ENCODE measurements around the gene SPATA21.
A peak's percentile ranks its signal among the peaks of the same experiment; 100 is the strongest.

The SPATA21 gene

GRCh38 chr1:16420424-16421118 lies 16.7 kb downstream of the SPATA21 start:
- no peak for DNase-seq

DNA sequence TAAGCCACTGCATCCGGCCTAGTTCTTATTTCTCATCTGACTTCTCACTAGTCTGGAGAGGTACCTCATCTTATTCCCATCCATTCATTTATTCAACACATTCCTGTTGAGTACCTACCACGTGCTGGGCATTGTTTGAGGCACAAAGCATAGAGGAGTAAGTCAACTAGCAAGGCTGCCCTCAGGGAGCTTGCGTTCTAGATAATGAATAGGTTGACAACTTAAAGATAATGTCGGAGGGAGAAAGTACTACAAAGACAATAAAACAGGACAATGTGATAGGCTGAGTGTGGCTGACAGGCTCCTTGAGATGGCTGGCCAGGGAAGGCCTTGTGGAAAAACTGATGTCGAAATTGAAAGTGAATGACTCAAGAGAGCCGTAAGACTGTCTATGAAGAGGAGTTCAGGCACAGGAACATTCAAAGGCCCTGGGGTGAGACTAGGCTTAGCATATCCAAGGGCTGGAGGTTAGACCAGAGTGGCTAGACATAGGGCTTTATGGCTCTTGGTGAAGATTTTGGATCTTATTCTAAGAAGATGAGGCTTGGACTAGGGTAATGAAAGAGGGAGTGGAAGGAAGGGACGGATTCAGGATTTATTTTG lies 18.3 kb downstream of the SPATA21 start:
- no peak for DNase-seq

- no peak for DNase-seq
Measured at GRCh38 chr1:16413191-16413590, 24.0 kb downstream of the SPATA21 start.

DNA sequence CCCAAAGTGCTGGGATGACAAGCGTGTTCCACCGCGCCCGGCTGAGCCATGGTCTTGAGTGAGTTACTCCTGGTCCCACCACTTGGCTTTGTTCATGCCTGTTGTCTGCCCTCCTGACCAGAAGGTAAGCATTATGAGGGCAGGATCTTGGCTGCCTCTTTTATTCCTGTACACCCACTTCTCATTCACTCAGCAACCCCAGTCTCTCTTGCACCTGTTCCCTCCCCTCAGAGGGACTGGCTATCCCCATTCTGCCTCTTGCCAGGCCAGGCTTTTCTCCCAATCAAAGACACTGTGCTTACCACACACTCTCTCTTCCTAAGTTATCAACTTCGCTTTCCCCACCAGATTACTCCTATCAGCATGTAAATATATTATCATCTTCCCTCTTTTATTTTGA lies 26.4 kb downstream of the SPATA21 start:
- DNase-seq: no peak

DNA sequence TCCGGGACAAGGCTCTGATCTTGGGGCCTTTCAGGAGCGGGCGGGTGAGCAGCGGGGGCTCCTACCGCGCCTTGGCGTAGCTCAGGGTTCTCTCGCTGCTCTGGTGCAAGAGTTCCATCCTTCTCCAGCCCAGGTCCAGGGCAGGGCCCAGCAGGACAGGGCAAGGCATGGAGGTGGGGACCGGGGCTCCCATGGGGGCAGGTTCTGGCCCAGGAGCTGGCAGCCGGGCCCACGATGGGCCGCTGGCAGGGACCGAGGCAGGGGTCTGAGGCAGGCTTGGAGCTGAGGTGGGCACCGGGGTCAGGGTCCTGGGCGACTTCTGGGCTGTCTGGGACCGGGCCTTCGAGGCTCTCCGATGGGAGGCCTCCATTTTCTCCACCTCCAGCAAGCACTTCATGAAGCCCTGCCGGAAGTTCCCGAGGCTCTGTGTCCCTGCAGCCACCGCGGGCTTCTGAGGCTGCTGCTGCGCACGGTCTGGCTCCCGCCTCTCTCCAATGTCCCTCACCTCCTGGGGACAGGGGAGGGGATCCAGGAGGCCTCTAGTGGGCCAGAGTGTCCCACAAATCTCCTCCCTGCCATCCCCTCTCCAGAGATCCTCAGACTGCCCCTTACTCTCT lies 27.6 kb downstream of the SPATA21 start:
- DNase-seq: no peak

DNA sequence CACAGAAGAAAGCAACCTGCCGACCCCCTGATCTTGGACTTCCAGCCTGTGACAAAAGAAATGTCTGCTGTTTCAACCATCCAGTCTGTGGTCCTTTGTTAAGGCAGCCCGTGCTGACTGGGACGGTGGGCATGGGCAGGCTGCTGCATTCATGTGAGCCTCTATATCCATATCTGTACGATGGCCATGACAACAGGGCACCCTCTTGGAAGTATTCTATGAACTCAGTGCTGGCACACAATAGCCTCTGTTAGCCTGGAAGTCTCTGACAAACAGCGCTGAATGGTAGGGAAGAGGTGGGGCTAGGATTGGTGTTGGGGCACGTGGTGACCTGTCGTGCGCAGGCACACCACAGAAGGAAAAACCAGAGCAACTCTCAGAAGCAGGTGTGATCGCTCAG lies 30.4 kb downstream of the SPATA21 start:
- DNase-seq: no peak

DNA sequence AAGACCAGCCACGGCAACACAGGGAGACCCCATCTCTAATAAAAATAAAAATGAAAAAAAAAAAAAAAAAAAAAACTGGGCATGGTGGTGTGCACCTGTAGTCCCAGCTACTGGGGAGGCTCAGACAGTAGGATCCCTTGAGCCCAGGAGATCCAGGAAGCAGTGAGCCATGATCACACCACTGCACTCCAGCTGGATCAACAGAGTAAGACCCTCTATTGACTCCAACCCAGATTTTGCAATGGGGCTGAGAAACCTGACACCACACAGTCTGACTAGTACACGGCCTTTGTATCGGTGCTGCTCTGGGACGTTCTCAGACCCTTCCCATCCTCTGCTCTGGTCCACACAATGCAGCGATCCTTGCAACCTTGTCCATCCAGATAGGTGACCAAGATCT lies 31.8 kb downstream of the SPATA21 start:
- DNase-seq: no peak

- no peak for DNase-seq
Measured at GRCh38 chr1:16402742-16403141, 34.5 kb downstream of the SPATA21 start.

GRCh38 chr1:16398371-16398953 lies 38.8 kb downstream of the SPATA21 start:
- DNase-seq: no peak

GRCh38 chr1:16397120-16397519 lies 40.1 kb downstream of the SPATA21 start:
- no peak for DNase-seq

- peak; percentile 63 for DNase-seq
Measured at GRCh38 chr1:16396591-16396990, 40.6 kb downstream of the SPATA21 start.

DNA sequence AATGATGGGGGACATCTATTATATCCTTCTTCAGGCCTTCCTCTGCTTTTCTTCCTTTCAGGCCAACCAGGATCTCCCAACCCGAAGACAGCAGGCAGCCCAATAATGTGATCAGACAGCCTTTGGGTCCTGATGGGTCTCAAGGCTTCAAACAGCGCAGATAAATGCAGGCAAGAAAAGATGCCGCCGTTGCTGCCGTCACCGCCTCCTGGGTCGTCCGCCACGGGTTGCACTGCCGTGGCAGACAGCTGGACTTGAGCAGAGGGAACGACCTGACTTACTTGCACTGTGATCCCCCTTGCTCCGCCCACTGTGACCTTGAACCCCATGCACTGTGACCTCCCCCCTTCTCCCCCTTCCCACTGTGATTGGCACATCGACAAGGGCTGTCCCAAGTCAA lies 42.2 kb downstream of the SPATA21 start:
- no peak for DNase-seq

DNA sequence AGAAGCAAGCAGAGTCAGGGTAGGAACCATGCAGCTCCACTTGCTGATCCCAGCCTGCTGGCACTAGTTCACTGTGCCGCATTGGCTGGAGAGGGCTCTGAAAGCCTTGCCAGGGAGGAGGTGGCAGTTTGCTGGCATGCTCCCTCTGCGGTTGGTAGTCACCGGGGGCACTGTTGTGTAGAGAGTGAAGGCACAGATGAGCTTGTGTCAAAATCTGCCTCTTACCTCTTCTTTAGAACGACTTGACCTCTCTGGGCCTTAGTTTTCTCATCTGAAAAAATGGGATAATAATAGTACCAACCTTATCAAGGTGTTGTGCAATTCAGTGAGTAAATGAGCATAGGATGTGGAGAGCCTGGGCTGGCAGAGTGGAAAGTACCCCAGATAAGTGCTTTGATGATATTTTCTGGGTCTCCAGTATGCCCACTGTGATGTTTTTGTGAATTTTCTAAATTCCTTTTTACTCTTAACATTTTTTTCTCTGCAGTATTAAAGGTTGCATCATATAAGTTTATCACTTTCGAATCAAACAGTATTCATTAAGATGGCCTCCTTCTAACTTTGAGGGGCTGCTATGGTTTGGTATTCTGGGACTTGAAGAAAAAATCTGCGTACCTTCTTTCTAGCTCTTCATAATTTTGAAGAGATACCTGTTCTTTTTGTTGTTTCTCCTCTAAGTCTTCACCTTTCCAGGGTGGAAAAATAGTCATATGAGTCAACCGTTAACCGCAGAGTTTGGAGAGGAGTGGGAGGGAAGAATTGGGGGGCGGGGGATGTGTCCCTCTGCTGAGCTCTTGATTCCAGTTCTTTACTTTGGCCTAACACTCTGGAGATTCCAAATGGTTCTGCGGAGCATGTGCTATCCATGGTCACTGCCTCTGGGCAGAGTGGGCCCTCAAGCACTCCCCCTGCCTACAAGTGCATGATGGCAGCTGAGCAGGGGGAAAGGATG lies 43.4 kb downstream of the SPATA21 start:
- DNase-seq: no peak

DNA sequence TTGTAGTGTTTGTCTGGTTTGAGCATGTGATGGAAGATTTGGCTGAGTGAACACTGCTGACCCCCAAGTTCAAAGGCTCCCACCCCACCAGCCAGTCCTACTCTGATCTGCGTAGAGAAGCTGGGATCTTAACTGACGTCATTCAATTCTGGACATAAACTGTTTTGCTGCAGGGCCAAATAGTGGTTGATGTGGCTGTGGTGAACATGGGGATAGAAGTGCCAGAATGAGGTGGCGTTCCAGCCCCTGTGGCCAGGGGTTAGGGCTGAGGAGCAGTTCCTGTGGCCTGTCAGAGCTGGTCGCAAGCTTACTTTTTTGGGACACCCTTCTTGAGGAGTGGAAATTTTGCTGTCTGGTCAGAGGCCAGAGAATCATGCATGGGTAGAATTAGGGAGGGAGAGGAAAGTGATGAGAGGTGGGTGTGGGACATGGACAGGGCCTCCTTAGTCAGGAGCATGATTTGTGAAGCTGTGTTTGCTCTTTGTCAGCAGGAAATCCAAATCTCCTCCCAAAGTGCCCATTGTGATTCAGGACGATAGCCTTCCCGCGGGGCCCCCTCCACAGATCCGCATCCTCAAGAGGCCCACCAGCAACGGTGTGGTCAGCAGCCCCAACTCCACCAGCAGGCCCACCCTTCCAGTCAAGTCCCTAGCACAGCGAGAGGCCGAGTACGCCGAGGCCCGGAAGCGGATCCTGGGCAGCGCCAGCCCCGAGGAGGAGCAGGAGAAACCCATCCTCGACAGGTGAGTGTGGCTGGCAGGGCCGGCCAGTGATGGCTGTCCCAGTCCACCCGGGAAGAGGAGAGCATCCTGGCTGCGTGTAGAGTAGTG lies 44.3 kb downstream of the SPATA21 start:
- no peak for DNase-seq

GRCh38 chr1:16391411-16391810 lies 45.8 kb downstream of the SPATA21 start:
- no peak for DNase-seq

- DNase-seq: no peak
Measured at GRCh38 chr1:16387201-16388188, 49.7 kb downstream of the SPATA21 start.

DNA sequence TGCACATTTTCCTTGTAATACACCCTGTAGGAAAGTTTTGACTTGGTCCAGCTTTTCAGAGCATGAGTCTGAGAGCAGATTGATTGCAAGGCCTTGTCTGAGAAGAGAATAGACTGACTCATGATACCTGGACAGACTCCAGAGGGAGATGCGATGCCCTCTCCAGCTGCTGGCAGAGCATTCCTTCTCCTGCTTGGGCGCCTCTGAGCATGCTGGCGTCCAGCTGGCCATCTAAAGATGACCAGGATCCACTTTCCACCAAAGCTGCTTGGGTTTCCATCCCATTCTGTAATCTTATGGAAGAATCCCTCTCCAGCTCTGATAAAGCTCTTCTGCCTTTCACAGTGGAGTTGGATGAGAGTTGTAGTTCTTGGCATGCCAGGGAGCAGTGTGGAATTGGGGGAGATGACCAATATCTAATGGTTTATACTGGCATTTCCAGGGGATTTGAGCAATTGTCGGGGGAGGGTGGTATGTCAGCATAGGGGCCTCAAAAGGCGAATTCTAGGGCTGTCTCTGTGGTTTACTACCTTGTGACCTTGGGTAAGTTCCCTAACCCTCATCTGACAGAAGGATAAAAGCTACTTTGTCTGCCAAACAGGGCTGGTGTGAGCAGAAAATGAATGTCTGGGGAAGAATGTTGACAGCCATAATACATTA lies 50.6 kb downstream of the SPATA21 start:
- peak; percentile 64 for DNase-seq

- DNase-seq: no peak
Measured at GRCh38 chr1:16385659-16386453, 51.4 kb downstream of the SPATA21 start.

DNA sequence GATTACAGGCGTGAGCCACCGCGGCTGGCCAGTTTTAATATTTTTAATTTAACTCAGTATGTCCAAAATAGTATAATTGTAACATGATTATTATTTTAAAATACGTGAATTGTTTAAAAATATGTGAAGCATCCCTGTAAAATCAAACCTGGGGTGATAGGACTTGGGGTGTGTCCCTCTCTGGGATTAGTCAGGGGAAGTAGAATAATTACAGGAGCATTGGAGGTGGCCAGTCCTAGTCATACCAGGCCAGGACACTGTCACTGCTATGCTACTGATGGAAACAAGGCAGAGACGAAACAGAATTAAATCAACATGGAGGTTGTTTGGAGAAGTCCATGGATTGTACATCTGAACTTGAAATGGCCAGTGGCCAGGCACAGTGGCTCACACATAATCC lies 53.3 kb downstream of the SPATA21 start:
- no peak for DNase-seq

All from fibroblast of skin of scalp (primary cell).